H1 (cell line): ENCODE results near the gene IFI16. TPM values are rescaled to one million over a fixed set of nuclear protein-coding genes. Genes with fewer than 3 reads are reported as not detected.

Source experiments
- CTCF ChIA-PET: fragments of 300-600 bp; sonication (Branson Sonifier 250); formaldehyde crosslinking; loops from one replicate; lab custom pipeline; 2021; ENCODE audit not compliant: partially characterized antibody; lab: Charles Lee
- POLR2A ChIA-PET: fragments of 300-600 bp; sonication (Branson Sonifier 250); formaldehyde crosslinking; loops from one replicate; lab custom pipeline; 2021; ENCODE audit warnings: inconsistent platforms; ENCODE audit not compliant: partially characterized antibody; lab: Charles Lee
- DNase-seq, 2 experiments: peaks; one replicate each; pipeline versions ENCODE4 v3.0.0 to v3.0.0-alpha.2; 2010 to 2022; ENCODE audit warnings: low spot score in 2 of 2, low read depth in 1 of 2, mixed read lengths in 1 of 2
- FAIRE-seq: peaks from 2 replicates; lab custom pipeline; 2011; peaks lifted over from hg19 to GRCh38; lab: Jason Lieb, UNC
- H2AFZ ChIP-seq: 2 replicates; pipeline ENCODE4 v1.8.1; 2012; ENCODE audit warnings: low read length, inconsistent platforms
- H2AK5ac ChIP-seq: 2 replicates; pipeline ENCODE4 v1.6.1; 2013; ENCODE audit warnings: low read depth, low read length
- H2BK120ac ChIP-seq: replicated peaks from 2 replicates; pipeline ENCODE3; 2013; ENCODE audit warnings: low read depth, low read length, inconsistent platforms
- H2BK12ac ChIP-seq: 2 replicates; pipeline ENCODE4 v1.6.1; 2013; ENCODE audit warnings: low read depth, low read length
- H2BK15ac ChIP-seq: 2 replicates; pipeline ENCODE4 v1.6.1; 2013; ENCODE audit warnings: low read length
- H2BK20ac ChIP-seq: 2 replicates; pipeline ENCODE4 v1.6.1; 2013; ENCODE audit warnings: low read length
- H2BK5ac ChIP-seq: 2 replicates; pipeline ENCODE4 v1.6.1; 2013; ENCODE audit warnings: low read depth, low read length
- H3K14ac ChIP-seq: 2 replicates; pipeline ENCODE4 v1.6.1; 2013; ENCODE audit warnings: inconsistent platforms; ENCODE audit not compliant: insufficient read length
- H3K18ac ChIP-seq: 2 replicates; pipeline ENCODE4 v1.6.1; 2013; ENCODE audit warnings: low read length; ENCODE audit errors: extremely low read depth
- H3K23ac ChIP-seq: 2 replicates; pipeline ENCODE4 v1.6.1; 2013; ENCODE audit warnings: inconsistent platforms; ENCODE audit not compliant: insufficient read length
- H3K23me2 ChIP-seq: 2 replicates; pipeline ENCODE4 v1.6.1; 2013; ENCODE audit warnings: low read depth, low read length
- H3K27ac ChIP-seq: 2 replicates; pipeline ENCODE4 v1.6.1; 2011; ENCODE audit warnings: low read depth, low read length, inconsistent platforms
- H3K27me3 ChIP-seq, 4 experiments: replicated peaks in 1 of 4; 1 replicate in 1 of 4; 2 replicates in 3 of 4; pipeline versions ENCODE4 v1.6.1 to v1.8.1; 2011 to 2013; ENCODE audit warnings: low read length in 3 of 4, mild to moderate bottlenecking in 3 of 4, inconsistent platforms in 2 of 4, mixed read lengths in 2 of 4, moderate library complexity in 1 of 4; ENCODE audit not compliant: control insufficient read depth in 3 of 4, insufficient read depth in 3 of 4; ENCODE audit errors: extremely low read depth in 1 of 4
- H3K36me3 ChIP-seq, 4 experiments: 2 replicates each; pipeline versions ENCODE4 v1.6.1 to v1.8.1; 2011 to 2013; ENCODE audit warnings: mild to moderate bottlenecking in 4 of 4, low read length in 3 of 4, moderate library complexity in 2 of 4, control low read depth in 1 of 4, inconsistent platforms in 1 of 4; ENCODE audit not compliant: insufficient read depth in 4 of 4, control insufficient read depth in 2 of 4
- H3K4ac ChIP-seq: replicated peaks from 2 replicates; pipeline ENCODE3; 2013; ENCODE audit warnings: low read length, low read depth, mixed read lengths, inconsistent platforms; ENCODE audit not compliant: insufficient read length
- H3K4me1 ChIP-seq, 4 experiments: replicated peaks in 1 of 4; 1 replicate in 1 of 4; 2 replicates in 3 of 4; pipeline versions ENCODE4 v1.6.1 to v1.8.1; 2011 to 2013; ENCODE audit warnings: low read length in 3 of 4, inconsistent platforms in 2 of 4, mixed read lengths in 1 of 4; ENCODE audit not compliant: insufficient read depth in 4 of 4, control insufficient read depth in 3 of 4
- H3K4me2 ChIP-seq, 2 experiments: 2 replicates each; pipeline versions ENCODE4 v1.6.1 to v1.8.1; 2011 to 2013; ENCODE audit warnings: low read depth in 2 of 2, low read length in 2 of 2, control low read depth in 1 of 2, inconsistent platforms in 1 of 2, mild to moderate bottlenecking in 1 of 2; ENCODE audit not compliant: insufficient read depth in 1 of 2
- H3K4me3 ChIP-seq, 4 experiments: fragments of 200-600, 300-600 bp in 1 of 4; sonication (generic), shearing (Covaris generic), sonication (Bioruptor Twin) in 1 of 4; 2 replicates each; pipeline versions ENCODE4 v1.5.1 to v1.8.1; 2011 to 2016; ENCODE audit warnings: low read length in 4 of 4, low read depth in 3 of 4, control low read depth in 2 of 4, inconsistent platforms in 2 of 4, mild to moderate bottlenecking in 2 of 4, mixed read lengths in 1 of 4, moderate library complexity in 1 of 4; ENCODE audit not compliant: insufficient read depth in 2 of 4; ENCODE audit errors: extremely low read depth in 1 of 4
- H3K56ac ChIP-seq: replicated peaks from 2 replicates; pipeline ENCODE3; 2013; ENCODE audit warnings: low read depth, mild to moderate bottlenecking, mixed read lengths, low read length, inconsistent platforms; ENCODE audit not compliant: insufficient read length
- H3K79me1 ChIP-seq: 2 replicates; pipeline ENCODE4 v1.6.1; 2013; ENCODE audit warnings: low read depth, low read length, control low read depth
- H3K79me2 ChIP-seq, 2 experiments: 2 replicates each; pipeline versions ENCODE4 v1.6.1 to v1.8.1; 2012 to 2013; ENCODE audit warnings: low read length in 2 of 2, mild to moderate bottlenecking in 2 of 2, inconsistent platforms in 1 of 2; ENCODE audit not compliant: insufficient read depth in 2 of 2, control insufficient read depth in 1 of 2
- H3K9ac ChIP-seq, 4 experiments: replicated peaks in 1 of 4; 1 replicate in 1 of 4; 2 replicates in 3 of 4; pipeline versions ENCODE4 v1.6.1 to v1.8.1; 2011 to 2013; ENCODE audit warnings: low read depth in 3 of 4, low read length in 3 of 4, control low read depth in 2 of 4, mild to moderate bottlenecking in 2 of 4, moderate library complexity in 2 of 4, inconsistent platforms in 1 of 4; ENCODE audit errors: extremely low read depth in 1 of 4
- H3K9me3 ChIP-seq, 2 experiments: 2 replicates each; pipeline versions ENCODE4 v1.6.1 to v1.8.1; 2012 to 2013; ENCODE audit warnings: mild to moderate bottlenecking in 2 of 2, moderate library complexity in 2 of 2, control low read depth in 1 of 2, inconsistent platforms in 1 of 2, low read depth in 1 of 2, low read length in 1 of 2, mixed read lengths in 1 of 2; ENCODE audit not compliant: insufficient read depth in 2 of 2
- H4K20me1 ChIP-seq, 2 experiments: replicated peaks in 1 of 2; 2 replicates each; pipeline versions ENCODE3 to v1.8.1; 2011 to 2013; ENCODE audit warnings: inconsistent platforms in 2 of 2, low read length in 2 of 2, mild to moderate bottlenecking in 1 of 2; ENCODE audit not compliant: insufficient read depth in 2 of 2, control insufficient read depth in 1 of 2
- H4K5ac ChIP-seq: 2 replicates; pipeline ENCODE4 v1.6.1; 2013; ENCODE audit warnings: low read length, low read depth, mixed read lengths, inconsistent platforms; ENCODE audit not compliant: insufficient read length
- H4K8ac ChIP-seq: 2 replicates; pipeline ENCODE4 v1.8.0; 2013; ENCODE audit warnings: mild to moderate bottlenecking, moderate library complexity, low read length, inconsistent platforms; ENCODE audit not compliant: insufficient read depth; ENCODE audit errors: extremely low read depth
- H4K91ac ChIP-seq: replicated peaks from 2 replicates; pipeline ENCODE3; 2013; ENCODE audit warnings: low read length, mixed read lengths, inconsistent platforms; ENCODE audit not compliant: insufficient read length
- BACH1 ChIP-seq: IDR thresholded peaks from 2 replicates; pipeline ENCODE4 v1.6.1; 2012; ENCODE audit warnings: low read length, improper control_type of control experiment
- BCL11A ChIP-seq, 2 experiments: IDR thresholded peaks; one replicate each; pipeline ENCODE4 v1.6.1; 2011; ENCODE audit warnings: low read depth in 2 of 2, low read length in 2 of 2, mild to moderate bottlenecking in 2 of 2
- CTBP2 ChIP-seq: IDR thresholded peaks from 2 replicates; pipeline ENCODE4 v1.7.0; 2011; ENCODE audit warnings: borderline replicate concordance, mild to moderate bottlenecking, moderate library complexity, mixed read lengths, low read length; ENCODE audit not compliant: insufficient read depth, insufficient read length
- E2F6 ChIP-seq: IDR thresholded peaks from 2 replicates; pipeline ENCODE4 v1.6.1; 2012; ENCODE audit warnings: inconsistent platforms
- KDM1A ChIP-seq: fragments of 200-600, 300-600 bp; sonication (generic); IDR thresholded peaks from 2 replicates; pipeline ENCODE4 v1.7.1; 2016; ENCODE audit warnings: mild to moderate bottlenecking, low read length, borderline replicate concordance
- NANOG ChIP-seq: IDR thresholded peaks from 2 replicates; pipeline ENCODE4 v1.6.1; 2011; ENCODE audit warnings: low read length, low read depth, mild to moderate bottlenecking, inconsistent platforms; ENCODE audit not compliant: insufficient read depth, poor library complexity, severe bottlenecking
- POLR2A ChIP-seq, 2 experiments: IDR thresholded peaks; 1 replicate in 1 of 2; 2 replicates in 1 of 2; pipeline ENCODE4 v1.6.1; 2011; ENCODE audit warnings: low read depth in 2 of 2, low read length in 2 of 2, mild to moderate bottlenecking in 2 of 2; ENCODE audit errors: control extremely low read depth in 1 of 2
- RFX5 ChIP-seq: IDR thresholded peaks from 2 replicates; pipeline ENCODE4 v1.6.1; 2011; ENCODE audit warnings: low read depth, low read length, improper control_type of control experiment, borderline replicate concordance
- SP2 ChIP-seq: IDR thresholded peaks from 2 replicates; pipeline ENCODE4 v1.6.1; 2012; ENCODE audit warnings: mild to moderate bottlenecking, low read length, inconsistent platforms
- SRF ChIP-seq: IDR thresholded peaks from 2 replicates; pipeline ENCODE4 v1.6.1; 2011; ENCODE audit warnings: mild to moderate bottlenecking, low read depth, low read length, moderate library complexity
- SUZ12 ChIP-seq: fragments of 200-600 bp; sonication (generic); IDR thresholded peaks from 2 replicates; pipeline ENCODE4 v1.6.1; 2012; ENCODE audit warnings: mild to moderate bottlenecking, inconsistent platforms, low read length, moderate library complexity, mixed read lengths
- TAF7 ChIP-seq: optimal IDR thresholded peaks from 2 replicates; pipeline ENCODE3; 2011; ENCODE audit warnings: low read depth, mild to moderate bottlenecking, inconsistent platforms, low read length, moderate library complexity, borderline replicate concordance
- USF2 ChIP-seq: IDR thresholded peaks from 2 replicates; pipeline ENCODE4 v1.6.1; 2011; ENCODE audit warnings: low read length, improper control_type of control experiment
- WGBS, 2 experiments: shearing (Covaris generic) in 1 of 2; methylation state at CpG; one replicate each; pipeline versions ENCODE4 v1.1.6 to v1.1.7; 2013 to 2015; ENCODE audit warnings: low lambda C conversion rate in 2 of 2, mixed read lengths in 2 of 2, inconsistent platforms in 1 of 2, low coverage in 1 of 2, missing lambda C conversion rate in 1 of 2; ENCODE audit not compliant: insufficient replicate concordance in 2 of 2, insufficient coverage in 1 of 2, insufficient read length in 1 of 2; ENCODE audit errors: extremely low coverage in 1 of 2, missing lambda C conversion rate in 1 of 2; 5-methylcytosine and 5-hydroxymethylcytosine counted together
- polyA plus RNA-seq, 7 experiments: library from polyadenylated mRNA; depleted of rRNA in 3 of 7; stranded (reverse) in 5 of 7; unstranded in 2 of 7; fragments of >200 nt in 5 of 7; fragments of 200-250 nt in 2 of 7; gene quantifications; 1 replicate in 5 of 7; 2 replicates in 1 of 7; 4 replicates in 1 of 7; pipeline versions ENCODE4 v1.2.1 to v1.2.3, GENCODE V29; 2011 to 2013; ENCODE audit warnings: missing spikeins in 2 of 7, mixed read lengths in 2 of 7
- total RNA-seq: library from RNA; stranded (reverse); fragmentation: NEBNext Ultra II Directional; extraction: Animal tissue kit (Norgen Biotek cat#: 25700); gene quantifications from 2 replicates; pipeline ENCODE4 v1.2.1, GENCODE V29; 2021

IFI16 gene
- total and polyA plus RNA-seq, 2 of the 8 experiments (the other 6 are each of a cell fraction or from before 2014, with no cell fraction given), result 0.63 to 0.74 TPM

- H2AK5ac ChIP-seq, result no peak overlapping the region
- no peak overlapping the region for H4K5ac ChIP-seq
- no peak overlapping the region for H2BK20ac ChIP-seq
- CTCF ChIA-PET, result interaction anchor here (1.6 kb wide), 1 partner anchor 12 kb away, joined by 6 read pairs; no protein-coding TSS in a partner anchor
- H3K4ac ChIP-seq, result no peak overlapping the region
- no peak overlapping the region for H2BK120ac ChIP-seq
- POLR2A ChIA-PET, result no interaction called here
- no peaks in the 10 kb centered on the region for H3K36me3 ChIP-seq
- H3K9ac ChIP-seq, result no peak overlapping the region
- DNase-seq (no peak), FAIRE-seq (no peak)
- no peak overlapping the region for H4K91ac ChIP-seq
- no peak overlapping the region for H3K4me2 ChIP-seq
- H3K4me1 ChIP-seq, result no peaks in the 10 kb centered on the region
- H2BK15ac ChIP-seq, result no peak overlapping the region
- no peak overlapping the region for H3K56ac ChIP-seq
- no peak overlapping the region for H3K18ac ChIP-seq
- no peak overlapping the region for H2BK12ac ChIP-seq
- H3K27me3 ChIP-seq, result no peaks in the 10 kb centered on the region
- no peaks in the 10 kb centered on the region for H3K23me2 ChIP-seq
- no peaks in the 10 kb centered on the region; a peak in 1 of 4 replicates for H3K9me3 ChIP-seq
- 95% methylated on average over 1 of the region's 1 CpG; no CpG with 5 or more reads in 1 of the 2 experiments for WGBS, 2 experiments
- H3K27ac ChIP-seq, result no peak overlapping the region
- H3K23ac ChIP-seq, result no peak overlapping the region
- H3K79me1 ChIP-seq, result no peaks in the 10 kb centered on the region
- no peaks in the 10 kb centered on the region for H3K79me2 ChIP-seq
- no peak overlapping the region for H4K8ac ChIP-seq
- H3K14ac ChIP-seq, result no peak overlapping the region
- H2BK5ac ChIP-seq, result no peak overlapping the region
- no peak overlapping the region for H3K4me3 ChIP-seq
- H4K20me1 ChIP-seq, result no peaks in the 10 kb centered on the region
- H2AFZ ChIP-seq, result no peak overlapping the region
- no peak for TF ChIP-seq CTBP2
- TF ChIP-seq RFX5, result no peak
- no peak for TF ChIP-seq E2F6
- TF ChIP-seq SUZ12, result no peak
- TF ChIP-seq SRF, result no peak
- TF ChIP-seq BCL11A (IDR thresholded peaks at IDR 0.05; ENCODE audit: low read depth in 2 of 2, low read length in 2 of 2), result no peak
- no peak for TF ChIP-seq NANOG
- TF ChIP-seq POLR2A (IDR thresholded peaks at IDR 0.05; ENCODE audit: control extremely low read depth in 1 of 2, low read depth in 2 of 2, low read length in 2 of 2), result no peak
- no peak for TF ChIP-seq KDM1A
- TF ChIP-seq SP2, result no peak
- no peak for TF ChIP-seq TAF7
- no peak for TF ChIP-seq USF2
- TF ChIP-seq BACH1, result no peak
Observed at GRCh38 chr1:159100589-159100988, 90.9 kb downstream of the IFI16 start.
